Osteoblast (primary cell): ENCODE data around the gene ENOX2. TPM values are rescaled to one million over a fixed set of nuclear protein-coding genes. Genes with fewer than 3 reads are reported as not detected.

Experiments used
- DNase-seq: peaks from one replicate; pipeline ENCODE4 v3.0.0; 2011; ENCODE audit warnings: low spot score, mixed read lengths; ENCODE audit not compliant: insufficient read length; ENCODE audit errors: missing footprints
- H2AFZ ChIP-seq: 2 replicates; pipeline ENCODE4 v1.6.0; 2011; ENCODE audit warnings: mild to moderate bottlenecking, low read length
- H3K27ac ChIP-seq: 2 replicates; pipeline ENCODE4 v1.5.1; 2011; ENCODE audit warnings: mild to moderate bottlenecking, low read depth, low read length, moderate library complexity
- H3K27me3 ChIP-seq: 2 replicates; pipeline ENCODE4 v1.6.0; 2012; ENCODE audit warnings: mild to moderate bottlenecking, control low read depth, inconsistent platforms, low read length, moderate library complexity; ENCODE audit not compliant: insufficient read depth
- H3K36me3 ChIP-seq: 2 replicates; pipeline ENCODE4 v1.5.1; 2011; ENCODE audit warnings: mild to moderate bottlenecking, low read length, control low read depth, moderate library complexity; ENCODE audit not compliant: insufficient read depth
- H3K4me1 ChIP-seq: 2 replicates; pipeline ENCODE4 v1.5.1; 2011; ENCODE audit warnings: mild to moderate bottlenecking, low read length, control low read depth, moderate library complexity; ENCODE audit not compliant: insufficient read depth
- H3K4me2 ChIP-seq: 2 replicates; pipeline ENCODE4 v1.6.0; 2011; ENCODE audit warnings: mild to moderate bottlenecking, low read length; ENCODE audit not compliant: insufficient read depth
- H3K4me3 ChIP-seq: fragments of 200-600 bp; sonication (generic); 3 replicates; pipeline ENCODE4 v1.5.1; 2012; ENCODE audit warnings: mild to moderate bottlenecking, low read length, inconsistent platforms; ENCODE audit not compliant: insufficient read depth
- H3K79me2 ChIP-seq: 2 replicates; pipeline ENCODE4 v1.6.0; 2012; ENCODE audit warnings: mild to moderate bottlenecking, low read length, control low read depth, inconsistent platforms; ENCODE audit not compliant: insufficient read depth
- H3K9me3 ChIP-seq: 2 replicates; pipeline ENCODE4 v1.5.1; 2011; ENCODE audit warnings: low read depth, low read length, control low read depth
- H4K20me1 ChIP-seq: 2 replicates; pipeline ENCODE4 v1.6.0; 2012; ENCODE audit warnings: mild to moderate bottlenecking, low read length, control low read depth; ENCODE audit not compliant: insufficient read depth
- total RNA-seq: library from RNA; depleted of rRNA; stranded (reverse); fragments of >200 nt; gene quantifications from 2 replicates; pipeline ENCODE4 v1.2.3, GENCODE V29; 2012
- TF ChIP-seq, protein P1 (sequence below): IDR thresholded peaks from 2 replicates; pipeline ENCODE4 v1.5.1; 2011; ENCODE audit warnings: mild to moderate bottlenecking, low read depth, low read length, moderate library complexity; ENCODE audit errors: extremely low read depth

The ENOX2 gene
- total RNA-seq, 1 donor: 8.0 TPM

GRCh38 chrX:130718137-130718536 is 184.9 kb downstream of the ENOX2 start:
- Histone ChIP-seq H3K27me3 (peaks cover 4% of the 10 kb centered on the region), H3K36me3 (no peaks in the 10 kb centered on the region), H3K9me3 (no peaks in the 10 kb centered on the region), H3K4me3 (no peak overlapping the region), H2AFZ (no peak overlapping the region), H3K79me2 (no peaks in the 10 kb centered on the region), H3K4me1 (peaks cover 7% of the 10 kb centered on the region), H4K20me1 (no peaks in the 10 kb centered on the region), H3K4me2 (no peak overlapping the region), H3K27ac (no peak overlapping the region)
- TF ChIP-seq, protein P1, sequence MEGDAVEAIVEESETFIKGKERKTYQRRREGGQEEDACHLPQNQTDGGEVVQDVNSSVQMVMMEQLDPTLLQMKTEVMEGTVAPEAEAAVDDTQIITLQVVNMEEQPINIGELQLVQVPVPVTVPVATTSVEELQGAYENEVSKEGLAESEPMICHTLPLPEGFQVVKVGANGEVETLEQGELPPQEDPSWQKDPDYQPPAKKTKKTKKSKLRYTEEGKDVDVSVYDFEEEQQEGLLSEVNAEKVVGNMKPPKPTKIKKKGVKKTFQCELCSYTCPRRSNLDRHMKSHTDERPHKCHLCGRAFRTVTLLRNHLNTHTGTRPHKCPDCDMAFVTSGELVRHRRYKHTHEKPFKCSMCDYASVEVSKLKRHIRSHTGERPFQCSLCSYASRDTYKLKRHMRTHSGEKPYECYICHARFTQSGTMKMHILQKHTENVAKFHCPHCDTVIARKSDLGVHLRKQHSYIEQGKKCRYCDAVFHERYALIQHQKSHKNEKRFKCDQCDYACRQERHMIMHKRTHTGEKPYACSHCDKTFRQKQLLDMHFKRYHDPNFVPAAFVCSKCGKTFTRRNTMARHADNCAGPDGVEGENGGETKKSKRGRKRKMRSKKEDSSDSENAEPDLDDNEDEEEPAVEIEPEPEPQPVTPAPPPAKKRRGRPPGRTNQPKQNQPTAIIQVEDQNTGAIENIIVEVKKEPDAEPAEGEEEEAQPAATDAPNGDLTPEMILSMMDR: no peak
- no peak for DNase-seq

- no peaks in the 10 kb centered on the region for H3K79me2 ChIP-seq
- no peak for DNase-seq
- no peaks in the 10 kb centered on the region for H4K20me1 ChIP-seq
- peaks cover 5% of the 10 kb centered on the region for H3K27me3 ChIP-seq
- no peaks in the 10 kb centered on the region for H3K9me3 ChIP-seq
- no peak overlapping the region for H2AFZ ChIP-seq
- H3K36me3 ChIP-seq: no peaks in the 10 kb centered on the region
- H3K4me2 ChIP-seq: no peak overlapping the region
- no peak overlapping the region for H3K27ac ChIP-seq
- no peak overlapping the region for H3K4me3 ChIP-seq
- H3K4me1 ChIP-seq: peaks cover 7% of the 10 kb centered on the region
- TF ChIP-seq, protein P1: no peak
Measured at GRCh38 chrX:130716781-130717413, 186.1 kb downstream of the ENOX2 start.

DNA sequence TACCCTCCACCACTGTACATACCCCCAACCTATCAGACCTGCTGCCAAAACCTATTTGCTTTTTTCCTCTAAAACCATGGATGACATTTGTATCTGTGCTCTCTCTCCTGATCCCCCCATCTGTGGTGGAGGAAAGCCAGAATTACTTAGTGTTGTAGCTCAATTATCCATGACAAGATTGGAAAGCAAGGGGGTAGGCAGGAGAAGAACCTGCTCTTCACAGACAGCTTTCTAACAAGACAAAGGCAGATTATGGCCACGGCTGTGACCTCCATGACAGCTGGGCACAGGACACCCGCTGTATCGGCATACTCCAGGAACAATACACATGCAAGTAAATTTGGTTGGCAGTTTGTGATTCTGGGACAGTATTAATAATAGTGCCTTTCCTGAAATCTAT is 186.7 kb downstream of the ENOX2 start:
- no peaks in the 10 kb centered on the region for H4K20me1 ChIP-seq
- H3K36me3 ChIP-seq: no peaks in the 10 kb centered on the region
- no peaks in the 10 kb centered on the region for H3K79me2 ChIP-seq
- TF ChIP-seq, protein P1: no peak
- no peak overlapping the region for H3K27ac ChIP-seq
- no peak overlapping the region for H2AFZ ChIP-seq
- no peak for DNase-seq
- peaks cover 7% of the 10 kb centered on the region for H3K4me1 ChIP-seq
- H3K9me3 ChIP-seq: no peaks in the 10 kb centered on the region
- H3K4me3 ChIP-seq: no peak overlapping the region
- H3K4me2 ChIP-seq: no peak overlapping the region
- H3K27me3 ChIP-seq: peaks cover 5% of the 10 kb centered on the region

DNA sequence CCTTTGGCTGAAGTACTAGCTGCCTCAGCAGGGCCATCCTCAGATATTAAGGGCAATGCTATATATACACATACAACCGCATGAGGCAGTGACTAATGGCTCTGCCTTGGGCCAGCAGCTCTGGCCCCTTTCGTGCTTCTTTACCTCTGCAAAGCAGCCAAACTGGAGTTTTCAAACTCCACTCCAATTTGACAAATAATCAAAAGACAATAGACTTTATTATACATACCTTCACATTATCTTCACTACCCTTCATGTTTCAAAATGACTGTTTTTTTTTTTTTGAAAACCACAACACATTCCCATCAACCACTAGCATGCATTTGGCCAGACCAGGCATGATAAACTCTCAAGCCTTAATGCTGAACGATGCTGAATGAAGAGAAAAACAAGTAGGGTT is 187.7 kb downstream of the ENOX2 start:
- no peak overlapping the region for H2AFZ ChIP-seq
- no peaks in the 10 kb centered on the region for H3K36me3 ChIP-seq
- H4K20me1 ChIP-seq: no peaks in the 10 kb centered on the region
- H3K27me3 ChIP-seq: peaks cover 5% of the 10 kb centered on the region
- no peak overlapping the region for H3K4me3 ChIP-seq
- TF ChIP-seq, protein P1: no peak
- no peaks in the 10 kb centered on the region for H3K79me2 ChIP-seq
- no peak for DNase-seq
- no peaks in the 10 kb centered on the region for H3K9me3 ChIP-seq
- no peak overlapping the region for H3K4me2 ChIP-seq
- no peak overlapping the region for H3K27ac ChIP-seq
- H3K4me1 ChIP-seq: peaks cover 7% of the 10 kb centered on the region
